HG03064 (cell line): ENCODE measurements around the gene LOXHD1.

Source experiments
- ATAC-seq: cut with Tn5 transposase; IDR thresholded peaks from one replicate; pipeline ENCODE4 v1.9.1; 2021; ENCODE audit warnings: low read depth; ENCODE audit not compliant: unreplicated experiment

The LOXHD1 gene

DNA sequence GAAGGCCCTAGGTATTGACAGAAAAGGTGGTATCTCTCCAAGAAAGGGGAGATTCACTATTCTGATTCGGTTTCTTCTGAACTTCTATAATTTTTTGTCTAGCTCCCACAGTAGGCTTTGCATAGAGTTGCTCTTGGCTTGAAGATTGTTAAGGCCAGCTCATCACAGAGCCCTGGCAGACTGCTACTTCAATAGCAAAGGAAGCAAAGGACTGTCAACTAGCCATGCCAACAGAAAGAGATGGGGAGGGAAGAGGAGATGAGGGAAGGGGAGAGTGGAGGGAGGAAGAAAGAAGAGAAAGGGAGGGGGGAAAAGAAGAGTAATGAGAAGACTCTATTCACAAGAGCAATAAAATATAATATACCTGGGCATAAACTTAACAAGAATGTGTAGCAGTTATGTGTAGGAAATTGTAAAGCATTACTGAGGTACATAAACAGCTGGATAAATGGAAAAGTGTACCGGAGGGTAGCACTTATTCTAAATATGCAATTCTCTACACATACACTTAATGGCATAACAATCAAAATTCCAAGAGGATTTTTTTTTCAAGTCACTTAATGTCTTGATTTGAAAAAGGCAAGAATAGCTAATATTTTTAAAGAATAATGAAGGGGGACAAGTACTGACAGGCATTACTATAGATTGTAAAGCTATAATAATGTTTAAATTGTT lies 102.5 kb downstream of the LOXHD1 start:
- no peak for ATAC-seq

- no peak for ATAC-seq
These were observed 106.4 kb downstream of the LOXHD1 start for GRCh38 chr18:46550609-46551008.

- ATAC-seq, result no peak
These were observed 109.5 kb downstream of the LOXHD1 start for GRCh38 chr18:46547520-46547919.

DNA sequence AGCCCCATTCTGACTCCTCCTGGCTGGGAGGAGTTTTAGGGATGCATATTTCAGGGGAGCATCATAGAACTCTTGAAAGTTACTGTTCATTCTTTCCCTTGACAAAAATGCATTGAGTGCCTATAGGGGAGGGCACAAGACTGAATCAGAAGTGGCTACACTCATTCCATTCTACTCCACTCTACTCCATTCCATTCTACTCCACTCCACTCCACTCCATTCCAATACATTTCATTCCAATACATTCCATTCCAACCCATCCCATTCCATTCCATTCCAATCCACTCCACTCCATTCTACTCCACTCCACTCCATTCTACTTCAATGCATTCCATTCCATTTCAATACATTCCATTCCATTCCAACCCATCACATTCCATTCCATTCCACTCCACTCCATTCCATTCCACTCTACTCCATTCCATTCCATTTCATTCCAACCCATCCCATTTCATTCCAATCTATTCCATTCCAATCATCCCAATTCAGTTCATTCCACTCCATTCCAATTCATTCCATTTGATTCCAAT lies 110.8 kb downstream of the LOXHD1 start:
- ATAC-seq, result no peak

DNA sequence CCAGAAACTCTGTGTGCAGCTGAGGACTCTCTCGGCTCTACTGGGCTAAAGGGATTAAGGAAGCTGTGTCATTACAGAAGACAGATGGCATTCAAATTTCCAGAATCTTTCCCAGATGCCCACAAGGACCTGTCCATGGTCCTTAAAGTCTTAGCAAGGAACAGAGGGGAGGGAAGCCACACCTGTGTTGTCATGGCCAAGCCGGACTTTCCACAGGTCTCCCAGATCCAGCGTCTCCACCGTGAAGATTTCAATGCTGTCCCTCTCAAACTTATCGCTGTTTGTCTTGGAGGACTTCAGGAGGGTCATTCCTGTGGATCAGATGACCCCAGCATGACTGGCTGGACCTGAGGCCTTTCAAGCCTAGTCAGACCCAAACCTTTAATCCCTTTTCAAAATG lies 114.5 kb downstream of the LOXHD1 start:
- ATAC-seq, result no peak

- no peak for ATAC-seq
These were observed 115.3 kb downstream of the LOXHD1 start for GRCh38 chr18:46541626-46542189.

GRCh38 chr18:46538376-46538775 lies 118.6 kb downstream of the LOXHD1 start:
- ATAC-seq, result no peak

DNA sequence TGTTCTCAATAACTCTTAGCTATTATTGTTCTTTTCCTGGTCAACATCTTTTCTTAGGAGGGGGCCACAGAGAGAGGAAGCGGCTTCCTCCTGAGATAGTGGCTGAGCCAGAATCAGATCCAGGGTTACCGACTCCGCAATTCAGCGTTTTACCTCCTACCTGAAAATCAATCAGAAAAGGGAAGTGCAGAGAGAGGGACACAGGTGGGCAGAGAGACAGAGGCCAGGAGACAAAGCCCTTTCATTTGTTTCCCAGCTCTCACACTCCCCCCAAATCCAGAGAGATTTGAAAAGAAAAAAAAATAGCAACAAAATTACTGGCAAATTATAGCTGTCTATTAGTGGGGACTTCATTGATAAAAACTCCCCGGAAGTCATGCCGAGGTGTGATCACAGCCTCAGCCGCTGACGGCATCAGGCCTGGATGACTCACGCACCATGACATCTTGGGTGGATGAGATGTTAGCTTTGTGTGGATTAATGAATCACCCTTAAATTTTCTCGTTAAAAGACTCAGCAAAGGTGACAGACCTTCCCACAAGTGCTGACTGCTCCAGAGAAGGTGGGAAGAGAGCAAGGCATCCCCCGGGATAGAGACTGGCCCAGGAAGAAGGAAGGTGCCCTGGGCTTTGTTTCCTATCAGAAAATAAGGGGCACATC lies 120.7 kb downstream of the LOXHD1 start:
- ATAC-seq, result no peak

DNA sequence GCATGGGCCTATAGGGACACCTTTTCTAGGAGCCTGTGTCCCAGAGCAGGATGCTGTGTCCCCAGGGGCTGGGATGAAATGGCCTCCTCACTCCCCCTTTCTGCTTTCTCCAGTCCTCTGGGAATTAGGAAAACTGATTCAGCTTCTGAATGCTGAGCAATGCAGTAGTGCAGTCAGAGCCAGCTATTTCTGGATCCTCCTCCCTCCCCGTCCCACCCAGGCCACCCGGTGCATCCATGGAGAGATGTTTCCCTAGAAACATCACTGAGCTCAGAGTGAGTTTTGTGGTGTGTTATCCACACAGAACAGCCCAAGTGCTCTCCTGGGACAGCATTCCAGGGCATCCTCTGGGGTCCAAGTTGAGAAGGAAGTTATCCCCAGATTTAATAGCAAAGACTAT lies 125.5 kb downstream of the LOXHD1 start:
- ATAC-seq, result no peak

DNA sequence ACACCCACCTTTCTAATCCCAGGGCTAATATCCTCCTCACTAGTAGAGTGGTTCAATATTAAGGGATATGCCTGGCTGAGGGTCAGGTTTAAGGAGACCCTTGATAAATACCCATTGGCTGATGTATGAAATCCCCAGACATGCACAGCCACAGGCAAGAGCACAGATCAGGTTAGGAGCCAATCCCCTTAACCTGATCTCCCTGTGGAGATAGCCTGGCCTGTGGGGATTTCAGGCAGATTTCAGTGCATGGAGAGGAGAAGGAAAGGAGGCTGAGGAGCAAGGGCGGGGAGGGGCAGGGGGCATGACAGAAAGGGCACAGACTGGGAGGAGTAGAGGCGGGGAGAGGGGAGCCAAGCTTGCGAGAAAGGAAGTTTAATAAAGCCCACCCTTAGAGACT lies 129.0 kb downstream of the LOXHD1 start:
- no peak for ATAC-seq

- no peak for ATAC-seq
These were observed 137.2 kb downstream of the LOXHD1 start for GRCh38 chr18:46519870-46520269.

GRCh38 chr18:46518438-46518837 lies 138.6 kb downstream of the LOXHD1 start:
- no peak for ATAC-seq

DNA sequence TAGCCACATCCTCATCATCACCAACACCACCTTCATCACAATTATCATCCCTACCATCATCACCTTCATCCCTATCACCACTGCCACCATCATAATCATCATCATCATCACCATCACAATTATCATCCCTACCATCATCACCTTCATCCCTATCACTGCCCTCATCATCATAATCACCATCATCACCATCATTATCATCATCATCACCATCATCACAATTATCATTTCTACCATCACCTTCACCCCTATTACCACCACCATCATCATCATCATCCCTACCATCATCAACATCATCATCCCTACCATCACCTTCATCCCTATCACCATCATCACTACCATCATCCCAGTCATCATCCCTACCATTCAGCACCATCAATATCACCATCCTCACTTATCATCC lies 140.5 kb downstream of the LOXHD1 start:
- no peak for ATAC-seq

DNA sequence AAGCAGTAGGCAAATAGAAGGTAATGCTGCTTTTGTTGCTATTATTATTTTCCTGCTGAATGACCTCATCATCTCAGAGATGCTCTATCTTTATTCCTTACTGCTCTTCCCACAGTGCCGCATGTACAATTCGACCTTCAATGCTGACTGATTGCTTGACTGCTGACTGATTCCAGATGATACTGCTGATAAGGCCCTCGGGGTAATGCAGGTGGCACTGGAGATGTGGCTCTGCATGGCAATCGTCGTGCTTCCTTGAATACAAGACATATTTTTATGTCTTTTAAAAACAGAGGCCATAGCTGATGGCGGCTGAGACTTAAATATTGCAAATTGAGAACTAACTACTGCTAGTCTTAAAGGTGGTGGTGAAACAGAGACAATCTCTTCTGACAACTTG lies 146.6 kb downstream of the LOXHD1 start:
- ATAC-seq, result no peak

DNA sequence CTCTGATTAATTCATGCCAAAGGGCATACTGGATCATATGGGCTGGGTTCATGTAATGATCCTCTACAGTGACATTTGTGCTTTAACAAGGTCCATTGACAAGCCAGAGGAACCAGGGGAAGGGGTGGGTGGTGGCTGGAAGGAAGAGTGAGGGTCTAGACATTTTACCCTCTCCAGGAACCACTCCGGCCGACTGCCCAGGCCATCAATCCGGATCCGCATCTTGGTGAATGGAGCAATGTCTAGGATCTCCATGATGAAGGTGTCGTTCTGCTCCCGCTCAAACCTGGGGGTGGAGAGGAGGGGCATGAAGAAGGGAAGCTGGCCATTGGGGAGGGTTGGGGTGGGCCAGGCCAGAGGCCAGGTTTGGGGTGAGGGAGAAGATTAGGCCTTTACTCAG lies 147.5 kb downstream of the LOXHD1 start:
- ATAC-seq, result no peak

GRCh38 chr18:46506974-46507586 lies 149.9 kb downstream of the LOXHD1 start:
- ATAC-seq, result no peak

- no peak for ATAC-seq
These were observed 154.6 kb downstream of the LOXHD1 start for GRCh38 chr18:46502444-46502843.

- ATAC-seq, result no peak
These were observed 159.9 kb downstream of the LOXHD1 start for GRCh38 chr18:46497129-46497528.

DNA sequence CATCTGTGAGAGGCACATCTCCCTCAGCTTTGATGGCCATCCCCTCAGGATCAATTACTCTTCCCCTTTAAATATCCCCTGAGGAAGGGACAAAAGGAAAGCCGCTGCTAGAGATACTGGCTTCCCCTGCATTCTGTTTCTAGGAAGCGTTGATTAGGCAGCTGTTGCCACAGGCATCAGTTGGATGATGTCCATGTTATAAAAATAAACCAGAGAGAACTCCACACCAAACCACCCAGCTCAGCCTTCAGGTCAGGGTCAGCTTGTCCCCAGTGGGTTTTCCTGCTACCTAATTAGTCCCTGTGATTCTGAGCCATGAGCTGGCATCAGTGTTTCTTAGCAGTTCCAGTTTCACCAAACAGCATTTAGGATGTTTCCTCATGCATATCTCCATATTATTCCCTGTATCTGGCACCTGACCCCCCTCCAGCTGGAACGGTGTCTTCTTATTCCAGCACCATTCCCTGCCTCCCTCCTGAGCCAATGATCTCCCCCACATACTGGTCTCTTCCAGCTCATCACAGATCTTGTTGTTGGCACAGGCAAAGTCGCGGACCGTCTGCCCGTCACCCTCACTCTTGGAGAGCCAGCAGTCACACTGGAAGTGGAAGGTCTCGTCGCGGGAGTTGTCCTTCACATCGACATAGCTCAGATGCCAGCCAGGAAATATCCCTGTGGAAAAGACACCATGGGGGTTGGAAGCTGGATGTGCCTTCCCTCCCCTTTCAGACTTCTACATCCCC lies 168.4 kb downstream of the LOXHD1 start:
- ATAC-seq, result no peak

DNA sequence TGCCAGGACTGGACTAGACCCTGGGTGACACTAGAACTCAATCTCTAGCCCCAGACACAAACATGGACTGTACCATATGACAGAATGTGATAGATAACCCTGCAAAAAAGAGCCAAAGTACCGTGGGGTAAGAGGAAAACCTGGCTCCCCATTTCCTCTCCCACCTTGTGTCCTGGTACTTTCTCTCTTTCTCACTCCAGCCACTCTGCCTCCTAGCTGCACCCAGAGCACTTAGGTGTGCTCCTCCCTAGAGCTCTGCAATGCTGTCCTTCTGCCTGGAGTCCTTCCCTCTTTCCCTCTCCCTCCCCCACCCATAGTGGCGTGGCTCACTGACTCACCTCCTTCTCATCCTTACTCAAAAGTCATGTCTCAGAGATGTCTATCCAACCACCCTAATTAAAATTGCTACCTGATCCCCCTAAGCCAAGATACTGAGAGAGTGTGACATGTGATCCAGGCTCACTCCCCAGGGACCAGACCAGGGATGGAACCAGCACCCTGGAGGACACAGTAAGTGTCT lies 171.3 kb downstream of the LOXHD1 start:
- ATAC-seq, result no peak

GRCh38 chr18:46484971-46485370 lies 172.0 kb downstream of the LOXHD1 start:
- no peak for ATAC-seq
